K562 (cell line): ENCODE data around the gene STIL. TPM values are rescaled to one million over a fixed set of nuclear protein-coding genes. Genes with fewer than 3 reads are reported as not detected.

Experiments
- HDAC1 ChIP-seq, 2 experiments: fragments of 450-650 bp; IDR thresholded peaks; 2 replicates each; pipeline ENCODE4 v1.6.1; 2016 to 2017; ENCODE audit warnings: inconsistent platforms in 1 of 2, mild to moderate bottlenecking in 1 of 2, moderate library complexity in 1 of 2
- MYNN ChIP-seq, 2 experiments: sonication (generic); formaldehyde crosslinking in 1 of 2; IDR thresholded peaks; 2 replicates each; pipeline versions ENCODE4 v1.5.0 to v1.6.1; 2016 to 2020; ENCODE audit warnings: antibody characterized with exemption in 1 of 2, missing genetic modification reagents in 1 of 2
- RNF2 ChIP-seq: sonication (generic); IDR thresholded peaks from 2 replicates; pipeline ENCODE4 v1.6.1; 2016
- XRCC5 ChIP-seq: fragments of 200-400 bp; formaldehyde crosslinking; IDR thresholded peaks from 2 replicates; pipeline ENCODE4 v1.6.1; 2017; ENCODE audit warnings: low read depth, mild to moderate bottlenecking, low read length
- ZBTB40 ChIP-seq, 2 experiments: fragments of 450-650 bp in 1 of 2; sonication (generic) in 1 of 2; formaldehyde crosslinking in 1 of 2; IDR thresholded peaks; 2 replicates each; pipeline versions ENCODE4 v1.7.1 to v1.9.0; 2016 to 2022; ENCODE audit warnings: inconsistent platforms in 1 of 2, mild to moderate bottlenecking in 1 of 2, missing genetic modification reagents in 1 of 2
- polyA plus RNA-seq, 8 experiments: library from polyadenylated mRNA; depleted of rRNA in 4 of 8; stranded (reverse) in 5 of 8; unstranded in 3 of 8; fragments of >200 nt; fragmentation: Nextera tagmentation in 2 of 8; fragmentation: Illumina TruSeq in 1 of 8; extraction: Ambion mirVana in 2 of 8; extraction: Trizol in 1 of 8; gene quantifications; 2 replicates each; pipeline versions ENCODE4 v1.2.1 to v1.2.3, GENCODE V29; 2011 to 2014; ENCODE audit warnings: inconsistent platforms in 1 of 8, missing spikeins in 1 of 8
- total RNA-seq, 7 experiments: library from RNA; depleted of rRNA in 6 of 7; stranded (reverse); fragments of >200 nt in 6 of 7; fragmentation: Illumina TruSeq in 2 of 7; extraction: Trizol in 2 of 7; gene quantifications; 2 replicates each; pipeline versions ENCODE4 v1.2.1 to v1.2.3, GENCODE V29; 2011 to 2021; ENCODE audit warnings: low replicate concordance in 1 of 7
- TF ChIP-seq, protein P1 (sequence below), 3 experiments: IDR thresholded peaks in 2 of 3; conservative IDR thresholded peaks in 1 of 3; 2 replicates each; pipeline ENCODE4 v1.5.1; 2011 to 2012; ENCODE audit warnings: low read length in 3 of 3, mild to moderate bottlenecking in 3 of 3, control low read depth in 2 of 3, improper control_type of control experiment in 1 of 3, inconsistent platforms in 1 of 3, low read depth in 1 of 3, mixed read lengths in 1 of 3, moderate library complexity in 1 of 3; ENCODE audit not compliant: insufficient read depth in 2 of 3

The STIL gene
- total and polyA plus RNA-seq, 9 of the 15 experiments (the other 6 are each of a cell fraction or from before 2014, with no cell fraction given) = 10.5 to 77.4 (median 39.6) TPM

DNA sequence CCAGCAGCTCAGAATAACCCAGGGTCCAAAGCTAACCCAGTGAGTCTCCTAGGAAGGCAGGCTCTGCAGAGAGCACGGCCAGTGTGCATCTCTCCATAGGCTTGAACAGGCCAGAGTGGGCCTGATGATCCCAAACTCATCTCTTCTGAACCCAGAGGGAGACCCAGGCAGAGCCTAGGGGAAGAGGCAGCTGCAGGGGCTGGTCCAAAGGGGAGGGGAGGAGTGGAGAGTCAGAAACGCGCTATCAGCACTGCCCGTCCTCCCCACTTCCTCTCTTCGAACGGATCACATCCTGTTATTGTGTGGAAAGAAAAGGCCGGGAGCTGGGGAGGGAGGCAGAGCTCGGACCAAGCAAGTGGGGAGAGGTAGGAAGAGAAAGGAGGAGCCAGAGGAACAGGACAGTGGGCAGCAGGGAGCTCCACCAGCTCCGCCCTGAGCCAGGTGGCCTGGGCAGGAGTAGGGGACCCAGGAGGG is 102.1 kb downstream of the STIL start (continued):
- peak; percentile 84 for TF ChIP-seq ZBTB40 (IDR thresholded peaks at IDR 0.05)
- no peak for TF ChIP-seq ZBTB40 (CRISPR knock-in tag; IDR thresholded peaks at IDR 0.05)
- TF ChIP-seq RNF2 = no peak; the same call in 1 of the 2 replicates
- no peak; the same call in 1 of the 2 replicates for TF ChIP-seq MYNN (IDR thresholded peaks at IDR 0.05)
- no peak for TF ChIP-seq MYNN (CRISPR knock-in tag; IDR thresholded peaks at IDR 0.05)
- no peak for TF ChIP-seq HDAC1 (IDR thresholded peaks at IDR 0.05)
- TF ChIP-seq, protein P1, sequence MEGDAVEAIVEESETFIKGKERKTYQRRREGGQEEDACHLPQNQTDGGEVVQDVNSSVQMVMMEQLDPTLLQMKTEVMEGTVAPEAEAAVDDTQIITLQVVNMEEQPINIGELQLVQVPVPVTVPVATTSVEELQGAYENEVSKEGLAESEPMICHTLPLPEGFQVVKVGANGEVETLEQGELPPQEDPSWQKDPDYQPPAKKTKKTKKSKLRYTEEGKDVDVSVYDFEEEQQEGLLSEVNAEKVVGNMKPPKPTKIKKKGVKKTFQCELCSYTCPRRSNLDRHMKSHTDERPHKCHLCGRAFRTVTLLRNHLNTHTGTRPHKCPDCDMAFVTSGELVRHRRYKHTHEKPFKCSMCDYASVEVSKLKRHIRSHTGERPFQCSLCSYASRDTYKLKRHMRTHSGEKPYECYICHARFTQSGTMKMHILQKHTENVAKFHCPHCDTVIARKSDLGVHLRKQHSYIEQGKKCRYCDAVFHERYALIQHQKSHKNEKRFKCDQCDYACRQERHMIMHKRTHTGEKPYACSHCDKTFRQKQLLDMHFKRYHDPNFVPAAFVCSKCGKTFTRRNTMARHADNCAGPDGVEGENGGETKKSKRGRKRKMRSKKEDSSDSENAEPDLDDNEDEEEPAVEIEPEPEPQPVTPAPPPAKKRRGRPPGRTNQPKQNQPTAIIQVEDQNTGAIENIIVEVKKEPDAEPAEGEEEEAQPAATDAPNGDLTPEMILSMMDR (IDR thresholded peaks at IDR 0.05 in 2 of 3, conservative IDR thresholded peaks at IDR 0.05 in 1 of 3; ENCODE audit: insufficient read depth in 2 of 3, low read depth in 1 of 3, low read length in 3 of 3) = no peak
- TF ChIP-seq XRCC5 = no peak
